ENCODE measurements around the gene ARHGEF10L.

The ARHGEF10L gene

DNA sequence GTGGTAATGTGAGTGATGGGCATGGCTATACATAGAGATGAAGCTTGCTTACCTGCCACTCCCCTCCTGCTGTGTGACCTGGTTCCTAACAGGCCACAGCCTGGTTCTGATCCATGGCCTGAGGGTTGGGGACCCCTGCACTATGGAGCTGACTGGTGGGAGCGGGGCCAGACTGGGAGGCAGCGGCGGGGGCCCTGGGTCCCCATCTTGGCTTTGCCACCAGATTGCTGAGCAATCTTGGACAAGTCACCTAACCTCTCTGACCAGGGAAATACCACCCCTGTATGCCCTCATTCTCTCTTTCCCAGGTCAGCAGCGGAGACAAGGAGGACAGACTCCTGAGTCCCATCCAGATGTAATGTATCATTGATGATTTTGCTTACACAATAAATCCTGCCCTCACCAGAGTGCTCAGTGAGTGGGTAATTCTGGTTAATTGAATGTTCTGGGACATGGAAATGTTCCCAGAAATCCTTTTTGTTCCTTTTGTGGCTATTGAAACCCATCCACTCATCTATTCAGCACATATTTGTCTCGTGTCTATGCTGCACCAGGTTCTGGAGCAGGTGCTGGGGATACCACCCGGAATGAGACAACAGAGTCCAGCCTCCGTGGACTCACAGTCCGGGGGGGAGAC is 4.1 kb upstream of the ARHGEF10L start:
- Histone ChIP-seq H3K9me3 (no peaks in the 10 kb centered on the region), H3K27me3 (no peaks in the 10 kb centered on the region), H3K4me1 (no peaks in the 10 kb centered on the region), H3K4me3 (ENCODE audit: low read depth, low read length) (no peak overlapping the region), H3K36me3 (no peaks in the 10 kb centered on the region)
- DNase-seq, result no peak
- TF ChIP-seq, protein P1, sequence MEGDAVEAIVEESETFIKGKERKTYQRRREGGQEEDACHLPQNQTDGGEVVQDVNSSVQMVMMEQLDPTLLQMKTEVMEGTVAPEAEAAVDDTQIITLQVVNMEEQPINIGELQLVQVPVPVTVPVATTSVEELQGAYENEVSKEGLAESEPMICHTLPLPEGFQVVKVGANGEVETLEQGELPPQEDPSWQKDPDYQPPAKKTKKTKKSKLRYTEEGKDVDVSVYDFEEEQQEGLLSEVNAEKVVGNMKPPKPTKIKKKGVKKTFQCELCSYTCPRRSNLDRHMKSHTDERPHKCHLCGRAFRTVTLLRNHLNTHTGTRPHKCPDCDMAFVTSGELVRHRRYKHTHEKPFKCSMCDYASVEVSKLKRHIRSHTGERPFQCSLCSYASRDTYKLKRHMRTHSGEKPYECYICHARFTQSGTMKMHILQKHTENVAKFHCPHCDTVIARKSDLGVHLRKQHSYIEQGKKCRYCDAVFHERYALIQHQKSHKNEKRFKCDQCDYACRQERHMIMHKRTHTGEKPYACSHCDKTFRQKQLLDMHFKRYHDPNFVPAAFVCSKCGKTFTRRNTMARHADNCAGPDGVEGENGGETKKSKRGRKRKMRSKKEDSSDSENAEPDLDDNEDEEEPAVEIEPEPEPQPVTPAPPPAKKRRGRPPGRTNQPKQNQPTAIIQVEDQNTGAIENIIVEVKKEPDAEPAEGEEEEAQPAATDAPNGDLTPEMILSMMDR (IDR thresholded peaks at IDR 0.05; ENCODE audit: low read depth, low read length), result no peak

DNA sequence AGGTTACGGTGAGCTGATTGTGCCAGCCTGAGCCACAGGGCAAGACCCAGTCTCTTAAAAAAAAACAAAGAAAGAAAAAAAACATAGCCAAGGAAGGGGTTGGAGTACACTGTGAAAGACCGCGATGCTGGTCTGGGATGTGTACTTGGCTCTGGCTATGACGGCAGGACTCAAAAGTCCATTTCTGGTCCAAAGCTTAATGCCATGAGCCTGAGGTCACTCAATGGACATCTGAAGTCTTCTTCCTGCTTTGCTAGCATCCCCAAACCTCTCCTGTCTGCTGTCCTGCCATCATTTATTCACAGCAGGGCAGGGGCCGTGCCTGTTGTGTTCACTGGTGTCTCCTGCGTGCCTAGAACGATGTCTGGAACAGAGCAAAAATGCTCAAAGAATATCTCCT is 1.5 kb upstream of the ARHGEF10L start:
- H3K36me3 ChIP-seq, result no peaks in the 10 kb centered on the region
- DNase-seq, result no peak
- no peaks in the 10 kb centered on the region for H3K9me3 ChIP-seq
- no peaks in the 10 kb centered on the region for H3K4me1 ChIP-seq
- TF ChIP-seq, protein P1 (IDR thresholded peaks at IDR 0.05; ENCODE audit: low read depth, low read length), result no peak
- no peak overlapping the region for H3K4me3 ChIP-seq (ENCODE audit: low read depth, low read length)
- no peaks in the 10 kb centered on the region for H3K27me3 ChIP-seq

DNA sequence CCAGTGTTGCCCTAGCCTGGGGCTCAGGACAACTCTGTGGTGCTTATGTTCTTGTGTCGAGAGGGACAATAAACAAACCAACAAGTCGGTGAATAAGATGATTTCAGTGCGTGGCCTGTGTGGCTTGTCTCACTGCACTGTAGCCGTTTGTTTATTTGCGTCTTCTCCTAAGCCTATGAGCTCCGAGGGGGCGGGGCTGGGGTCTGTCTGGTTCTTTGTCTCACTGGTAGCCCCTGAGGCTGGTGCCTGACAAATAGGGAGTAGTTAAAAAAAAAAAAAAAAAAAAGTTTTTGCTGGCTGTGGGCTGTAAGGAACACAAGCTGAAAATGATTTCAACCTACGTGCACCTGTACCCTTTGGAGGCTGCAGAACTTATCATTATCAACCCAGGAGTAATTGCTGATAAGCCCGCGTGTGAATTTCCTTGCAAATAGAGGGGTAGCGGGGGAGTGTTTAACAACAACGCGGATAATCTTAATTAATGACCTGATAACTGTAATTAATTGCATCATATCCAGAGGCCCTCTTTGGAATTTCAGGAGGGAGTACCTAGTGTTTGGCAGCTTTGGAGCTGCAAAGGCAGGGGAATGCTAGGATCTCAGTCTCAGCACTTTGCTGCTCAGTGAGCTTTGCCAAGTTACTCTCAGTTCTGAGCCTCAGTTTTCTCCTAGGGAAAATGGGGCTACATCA is 925 bp upstream of the ARHGEF10L start:
- DNase-seq, result peak; percentile 75

DNA sequence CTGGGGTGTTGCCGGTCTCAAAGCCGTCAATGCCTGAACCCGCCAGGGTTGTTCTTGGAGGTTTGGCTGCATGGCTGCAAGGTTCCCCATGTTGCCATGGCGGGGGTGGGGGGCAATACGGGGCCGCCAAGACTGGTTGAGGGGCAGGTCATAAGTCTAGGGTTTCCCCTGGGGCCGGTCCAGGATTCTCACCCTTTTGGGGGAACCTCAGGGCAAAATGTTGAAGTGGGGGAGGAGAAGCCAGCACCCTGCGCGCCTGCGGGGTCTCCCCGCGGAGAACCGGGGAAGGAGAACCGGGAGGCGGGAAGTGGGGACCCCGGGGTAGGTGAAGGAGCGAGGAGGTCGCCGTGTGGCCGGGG is 401 bp upstream of the ARHGEF10L start:
- Histone ChIP-seq H3K9me3 (no peaks in the 10 kb centered on the region), H3K4me1 (no peaks in the 10 kb centered on the region), H3K36me3 (no peaks in the 10 kb centered on the region), H3K27me3 (no peaks in the 10 kb centered on the region), H3K4me3 (ENCODE audit: low read depth, low read length) (no peak overlapping the region; the same call in 1 of the 2 replicates)
- no peak for DNase-seq
- TF ChIP-seq, protein P1 (IDR thresholded peaks at IDR 0.05; ENCODE audit: low read depth, low read length), result no peak

More for the DNA sequence above, 925 bp upstream of the ARHGEF10L start:
- no peaks in the 10 kb centered on the region for H3K9me3 ChIP-seq
- no peaks in the 10 kb centered on the region for H3K27me3 ChIP-seq
- H3K36me3 ChIP-seq, result no peaks in the 10 kb centered on the region
- H3K4me1 ChIP-seq, result no peaks in the 10 kb centered on the region
- H3K4me3 ChIP-seq (ENCODE audit: low read depth, low read length), result no peak overlapping the region; the same call in 1 of the 2 replicates
- TF ChIP-seq, protein P1 (IDR thresholded peaks at IDR 0.05; ENCODE audit: low read depth, low read length), result no peak

DNA sequence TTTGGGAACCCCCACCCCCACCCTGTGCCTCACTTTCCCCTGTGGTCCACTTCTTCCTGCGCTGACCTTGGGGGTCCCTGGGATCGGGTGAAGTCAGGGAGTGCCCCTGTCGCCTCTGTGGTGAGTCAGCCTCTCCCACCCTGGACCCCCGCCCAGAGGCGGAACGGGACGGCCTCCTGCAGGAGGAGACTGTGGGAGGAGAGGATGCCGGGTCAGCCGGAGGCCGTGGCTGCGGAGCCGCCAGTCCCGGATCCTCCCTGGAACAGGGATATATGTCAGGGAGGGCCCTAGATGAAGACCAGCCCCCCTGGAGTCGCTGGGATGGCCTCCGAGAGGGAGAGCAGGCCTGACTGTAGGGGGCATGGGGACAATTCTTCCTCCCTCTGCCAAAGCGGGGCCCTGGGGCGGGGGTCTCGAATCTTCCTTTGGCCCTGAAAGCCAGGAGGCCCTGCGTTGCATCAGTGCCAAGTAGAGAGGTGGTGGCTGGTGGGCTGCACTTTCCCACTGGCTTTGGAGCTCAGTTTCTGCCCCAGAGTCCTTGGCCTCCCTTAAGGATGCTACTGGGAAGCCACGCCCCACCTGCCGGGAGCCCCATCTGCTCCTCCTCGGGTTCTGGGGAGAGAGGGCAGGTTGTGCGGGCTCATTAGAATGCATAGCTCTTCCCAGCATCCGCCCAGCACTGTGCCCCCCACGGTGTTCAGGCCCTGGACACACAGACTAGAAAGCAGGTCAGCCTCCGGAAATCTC is 930 bp downstream of the ARHGEF10L start:
- H3K4me3 ChIP-seq (ENCODE audit: low read depth, low read length), result peak overlapping the region; percentile 62
- TF ChIP-seq, protein P1 (IDR thresholded peaks at IDR 0.05; ENCODE audit: low read depth, low read length), result no peak
- DNase-seq, result no peak
- peaks cover 3% of the 10 kb centered on the region; the same call in 1 of the 2 replicates for H3K4me1 ChIP-seq
- H3K36me3 ChIP-seq, result no peaks in the 10 kb centered on the region
- no peaks in the 10 kb centered on the region for H3K9me3 ChIP-seq
- H3K27me3 ChIP-seq, result no peaks in the 10 kb centered on the region

Measured in BE2C (cell line).